OCI-LY7 (cell line): ENCODE measurements around the gene ORMDL2. TPM values are rescaled to one million over a fixed set of nuclear protein-coding genes. Genes with fewer than 3 reads are reported as not detected.

Source experiments
- BruUV-seq: library from RNA; stranded (reverse); fragments of 400-500 nt; replicated peaks from 2 replicates; lab custom pipeline; 2021; lab: Mats Ljungman, UMichigan
- CTCF ChIA-PET: fragments of 300-600 bp; sonication (Branson Sonifier 250); formaldehyde crosslinking; loops from one replicate; lab custom pipeline; 2022; ENCODE audit warnings: antibody characterized with exemption; ENCODE audit not compliant: unreplicated experiment; lab: Charles Lee
- POLR2A ChIA-PET: fragments of 300-600 bp; sonication (Branson Sonifier 250); formaldehyde crosslinking; loops from one replicate; lab custom pipeline; 2022; ENCODE audit warnings: antibody characterized with exemption; lab: Charles Lee
- DNase-seq: peaks from one replicate; pipeline ENCODE4 v3.0.0-alpha.2; 2015; ENCODE audit warnings: low spot score
- H2AFZ ChIP-seq: fragments of 200-600 bp; sonication (generic), shearing (Covaris generic); 2 replicates; pipeline ENCODE4 v1.6.1; 2014; ENCODE audit warnings: mild to moderate bottlenecking, antibody characterized with exemption, low read length, moderate library complexity
- H3K27ac ChIP-seq: fragments of 200-600 bp; sonication (generic); 2 replicates; pipeline ENCODE4 v1.5.1; 2014; ENCODE audit warnings: mixed run types, low read depth, mild to moderate bottlenecking, moderate library complexity, low read length, inconsistent platforms; ENCODE audit not compliant: poor library complexity, severe bottlenecking
- H3K36me3 ChIP-seq: fragments of 200-600 bp; sonication (generic); 2 replicates; pipeline ENCODE4 v1.6.1; 2014; ENCODE audit warnings: mild to moderate bottlenecking, antibody characterized with exemption, low read length, moderate library complexity, mixed read lengths; ENCODE audit not compliant: insufficient read depth
- H3K4me1 ChIP-seq: fragments of 200-600 bp; sonication (generic); 2 replicates; pipeline ENCODE4 v1.5.1; 2014; ENCODE audit warnings: mild to moderate bottlenecking, low read length; ENCODE audit not compliant: insufficient read depth, poor library complexity, severe bottlenecking
- H3K4me2 ChIP-seq: fragments of 200-600 bp; sonication (generic); 2 replicates; pipeline ENCODE4 v1.6.1; 2014; ENCODE audit warnings: mild to moderate bottlenecking, low read length
- H3K4me3 ChIP-seq: fragments of 200-600 bp; sonication (generic); 2 replicates; pipeline ENCODE4 v1.5.1; 2014; ENCODE audit warnings: mild to moderate bottlenecking, low read depth, low read length; ENCODE audit not compliant: poor library complexity, severe bottlenecking
- H3K79me2 ChIP-seq: fragments of 200-600 bp; sonication (generic); 2 replicates; pipeline ENCODE4 v1.6.1; 2016; ENCODE audit warnings: low read depth, mild to moderate bottlenecking, low read length, moderate library complexity, mixed read lengths; ENCODE audit not compliant: insufficient read depth
- H3K9me2 ChIP-seq: fragments of 200-600 bp; sonication (generic); 2 replicates; pipeline ENCODE4 v1.6.1; 2016; ENCODE audit warnings: mild to moderate bottlenecking, low read length, mixed read lengths; ENCODE audit not compliant: insufficient read depth
- H3K9me3 ChIP-seq: fragments of 200-600 bp; sonication (generic); 2 replicates; pipeline ENCODE4 v1.6.1; 2014; ENCODE audit warnings: mild to moderate bottlenecking, mixed run types, low read length, mixed read lengths
- H4K20me1 ChIP-seq: fragments of 200-600 bp; sonication (generic); 2 replicates; pipeline ENCODE4 v1.6.1; 2014; ENCODE audit warnings: mild to moderate bottlenecking, antibody characterized with exemption, low read length, moderate library complexity, mixed read lengths; ENCODE audit not compliant: insufficient read depth
- CTCF ChIP-seq: fragments of 200-600 bp; sonication (generic); conservative IDR thresholded peaks from 2 replicates; pipeline ENCODE4 v1.5.1; 2014; ENCODE audit warnings: mild to moderate bottlenecking, antibody characterized with exemption, low read length, moderate library complexity, mixed read lengths
- EZH2phosphoT487 ChIP-seq: fragments of 200-600 bp; sonication (generic); IDR thresholded peaks from 2 replicates; pipeline ENCODE4 v1.6.1; 2018; ENCODE audit warnings: low read depth, borderline replicate concordance, mild to moderate bottlenecking, mixed run types, antibody characterized with exemption, low read length, moderate library complexity, mixed read lengths
- intact Hi-C: fragments of 100-400 bp; cut with micrococcal nuclease; formaldehyde crosslinking; loops from one replicate; pipeline ENCODE4 v1.10.0; 2022; ENCODE audit not compliant: unreplicated experiment
- total RNA-seq, 2 experiments: library from RNA; depleted of rRNA in 1 of 2; stranded (reverse); fragments of >200 nt in 1 of 2; shearing (Covaris generic) in 1 of 2; gene quantifications; 2 replicates each; pipeline ENCODE4 v1.2.3, GENCODE V29; 2014 to 2022

ORMDL2 gene
- total RNA-seq, 2 experiments from 2014 or later = 20.0 to 27.1 TPM

- H2AFZ ChIP-seq = peak overlapping the region; percentile 15; the same call in 1 of the 2 replicates
- no peaks in the 10 kb centered on the region for H3K9me3 ChIP-seq
- no peak overlapping the region for H3K4me2 ChIP-seq
- no peak overlapping the region for H3K27ac ChIP-seq
- no peak for DNase-seq
- POLR2A ChIA-PET = interaction anchor here (0.6 to 1.6 kb wide), 6 partner anchors 11 to 488 kb away, joined by 3 to 8 read pairs (median 5); no protein-coding TSS in a partner anchor
- H4K20me1 ChIP-seq = no peaks in the 10 kb centered on the region
- H3K9me2 ChIP-seq = no peaks in the 10 kb centered on the region
- no TSS peak for BruUV-seq
- no peak for TF ChIP-seq EZH2phosphoT487
- TF ChIP-seq CTCF = no peak
- intact Hi-C loops = no loop called here
- H3K4me1 ChIP-seq = no peaks in the 10 kb centered on the region
- H3K4me3 ChIP-seq = no peak overlapping the region
- H3K79me2 ChIP-seq = no peaks in the 10 kb centered on the region
- CTCF ChIA-PET = interaction anchor here (1.2 kb wide), 1 partner anchor 19 kb away, joined by 3 read pairs; no protein-coding TSS in a partner anchor
- no peaks in the 10 kb centered on the region for H3K36me3 ChIP-seq
These were observed 29.9 kb downstream of the ORMDL2 start for GRCh38 chr12:55847603-55848291.

- ChIA-PET POLR2A (no interaction called here), CTCF (no interaction called here)
- TF ChIP-seq CTCF (no peak), EZH2phosphoT487 (no peak)
- H3K27ac ChIP-seq = no peak overlapping the region
- H4K20me1 ChIP-seq = no peaks in the 10 kb centered on the region
- no peak for DNase-seq
- no TSS peak for BruUV-seq
- no peak overlapping the region for H2AFZ ChIP-seq
- intact Hi-C loops = no loop called here
- no peak overlapping the region for H3K4me3 ChIP-seq
- no peak overlapping the region for H3K4me2 ChIP-seq
- H3K9me3 ChIP-seq = no peaks in the 10 kb centered on the region
- no peaks in the 10 kb centered on the region for H3K4me1 ChIP-seq
- H3K9me2 ChIP-seq = no peaks in the 10 kb centered on the region
- no peaks in the 10 kb centered on the region for H3K79me2 ChIP-seq
- H3K36me3 ChIP-seq = no peaks in the 10 kb centered on the region
These were observed 31.9 kb downstream of the ORMDL2 start for GRCh38 chr12:55849616-55850343.
